GM15510 (cell line): Measurements from ENCODE around the gene RRAGD.

Source experiments
- POLR2A ChIP-seq: IDR thresholded peaks from 3 replicates; pipeline ENCODE4 v1.6.1; 2011; ENCODE audit warnings: borderline replicate concordance; ENCODE audit not compliant: insufficient read length; ENCODE audit errors: extremely low read depth

Gene RRAGD

GRCh38 chr6:89432875-89433251 is 20.8 kb upstream of the RRAGD start, which contains the start of gene ANKRD6:
ANKRD6 (plus strand) TSS chr6:89433152; CDS start chr6:89566977, 133,825 bp downstream.
- no peak for TF ChIP-seq POLR2A

- TF ChIP-seq POLR2A, result no peak
Observed at GRCh38 chr6:89430201-89430962, 18.3 kb upstream of the RRAGD start.

GRCh38 chr6:89416796-89417195 is 4.7 kb upstream of the RRAGD start:
- TF ChIP-seq POLR2A, result no peak

GRCh38 chr6:89415185-89415584 is 3.1 kb upstream of the RRAGD start:
- no peak for TF ChIP-seq POLR2A

GRCh38 chr6:89414215-89414614 is 2.1 kb upstream of the RRAGD start:
- no peak for TF ChIP-seq POLR2A

- TF ChIP-seq POLR2A, result no peak
Observed at GRCh38 chr6:89413006-89413400, 930 bp upstream of the RRAGD start.

- no peak for TF ChIP-seq POLR2A
Observed at GRCh38 chr6:89411145-89412070, 665 bp downstream of the RRAGD start.

GRCh38 chr6:89410788-89411144 is 1.3 kb downstream of the RRAGD start:
- no peak for TF ChIP-seq POLR2A

- TF ChIP-seq POLR2A, result no peak
Observed at GRCh38 chr6:89410231-89410761, 1.8 kb downstream of the RRAGD start.

- TF ChIP-seq POLR2A, result no peak
Observed at GRCh38 chr6:89409461-89410035, 2.5 kb downstream of the RRAGD start.

GRCh38 chr6:89406141-89406540 is 5.9 kb downstream of the RRAGD start:
- TF ChIP-seq POLR2A, result no peak

GRCh38 chr6:89404512-89404911 is 7.6 kb downstream of the RRAGD start:
- TF ChIP-seq POLR2A, result no peak

GRCh38 chr6:89402776-89403175 is 9.3 kb downstream of the RRAGD start:
- TF ChIP-seq POLR2A, result no peak

- TF ChIP-seq POLR2A, result no peak
Observed at GRCh38 chr6:89400912-89401399, 11.1 kb downstream of the RRAGD start.

- TF ChIP-seq POLR2A, result no peak
Observed at GRCh38 chr6:89400050-89400449, 12.0 kb downstream of the RRAGD start.
